Measurements from ENCODE around the gene MRFAP1. TPM values are rescaled to one million over a fixed set of nuclear protein-coding genes. Genes with fewer than 3 reads are reported as not detected.
A peak's percentile ranks its signal among the peaks of the same experiment; 100 is the strongest.
"Not testable (repeated sequence)": the region's sequence is repeated elsewhere in the genome, so short reads cannot be mapped to it uniquely, and the experiment has no call there.

MRFAP1 gene
- polyA plus RNA-seq, 1 donor, result 420 TPM

GRCh38 chr4:6627832-6628231, 12.7 kb upstream of the MRFAP1 start:
- DNase-seq, result no peak

GRCh38 chr4:6628484-6628883, 12.0 kb upstream of the MRFAP1 start:
- DNase-seq, result not testable (repeated sequence)

- no peak for DNase-seq
Observed at GRCh38 chr4:6632125-6632524, 8.4 kb upstream of the MRFAP1 start.

- no peak for DNase-seq
Observed at GRCh38 chr4:6633091-6633906, 7.2 kb upstream of the MRFAP1 start.

GRCh38 chr4:6634746-6635145, 5.7 kb upstream of the MRFAP1 start:
- no peak for DNase-seq

GRCh38 chr4:6639137-6639680, 1.3 kb upstream of the MRFAP1 start:
- DNase-seq, result no peak

- DNase-seq, result peak; percentile 48
Observed at GRCh38 chr4:6641164-6641970, 882 bp downstream of the MRFAP1 start.

- DNase-seq, result no peak
Observed at GRCh38 chr4:6641971-6642320, 1.5 kb downstream of the MRFAP1 start.

- no peak for DNase-seq
Observed at GRCh38 chr4:6643141-6643847, 2.8 kb downstream of the MRFAP1 start.

- DNase-seq, result no peak
Observed at GRCh38 chr4:6644792-6645530, 4.5 kb downstream of the MRFAP1 start.

GRCh38 chr4:6647169-6647568, 6.7 kb downstream of the MRFAP1 start:
- no peak for DNase-seq

GRCh38 chr4:6647582-6648230, 7.2 kb downstream of the MRFAP1 start:
- DNase-seq, result no peak

- no peak for DNase-seq
Observed at GRCh38 chr4:6649216-6649615, 8.7 kb downstream of the MRFAP1 start.

GRCh38 chr4:6654211-6654610, 13.7 kb downstream of the MRFAP1 start:
- not testable (repeated sequence) for DNase-seq

GRCh38 chr4:6655291-6655690, 14.8 kb downstream of the MRFAP1 start:
- not testable (repeated sequence) for DNase-seq

GRCh38 chr4:6655924-6656323, 15.4 kb downstream of the MRFAP1 start:
- no peak for DNase-seq

GRCh38 chr4:6657242-6658208, 17.0 kb downstream of the MRFAP1 start:
- DNase-seq, result no peak

- no peak for DNase-seq
Observed at GRCh38 chr4:6658209-6658595, 17.7 kb downstream of the MRFAP1 start.

- DNase-seq, result no peak
Observed at GRCh38 chr4:6658597-6659075, 18.2 kb downstream of the MRFAP1 start.

GRCh38 chr4:6659897-6660296, 19.4 kb downstream of the MRFAP1 start:
- DNase-seq, result no peak
